Ramos (cell line): Measurements from ENCODE around the gene KANSL3.

Experiments used
- in situ Hi-C: fragments of 300-500 bp; cut with MboI; formaldehyde crosslinking; loops from one replicate; pipeline ENCODE4 v1.14.3; 2022; ENCODE audit warnings: low sequenced_read_pairs; ENCODE audit not compliant: unreplicated experiment

The KANSL3 gene

GRCh38 chr2:96616535-96616934 lies 21.6 kb downstream of the KANSL3 start:
- in situ Hi-C loops = no loop called here

- in situ Hi-C loops = no loop called here
These were observed 22.0 kb downstream of the KANSL3 start for GRCh38 chr2:96616128-96616527.

DNA sequence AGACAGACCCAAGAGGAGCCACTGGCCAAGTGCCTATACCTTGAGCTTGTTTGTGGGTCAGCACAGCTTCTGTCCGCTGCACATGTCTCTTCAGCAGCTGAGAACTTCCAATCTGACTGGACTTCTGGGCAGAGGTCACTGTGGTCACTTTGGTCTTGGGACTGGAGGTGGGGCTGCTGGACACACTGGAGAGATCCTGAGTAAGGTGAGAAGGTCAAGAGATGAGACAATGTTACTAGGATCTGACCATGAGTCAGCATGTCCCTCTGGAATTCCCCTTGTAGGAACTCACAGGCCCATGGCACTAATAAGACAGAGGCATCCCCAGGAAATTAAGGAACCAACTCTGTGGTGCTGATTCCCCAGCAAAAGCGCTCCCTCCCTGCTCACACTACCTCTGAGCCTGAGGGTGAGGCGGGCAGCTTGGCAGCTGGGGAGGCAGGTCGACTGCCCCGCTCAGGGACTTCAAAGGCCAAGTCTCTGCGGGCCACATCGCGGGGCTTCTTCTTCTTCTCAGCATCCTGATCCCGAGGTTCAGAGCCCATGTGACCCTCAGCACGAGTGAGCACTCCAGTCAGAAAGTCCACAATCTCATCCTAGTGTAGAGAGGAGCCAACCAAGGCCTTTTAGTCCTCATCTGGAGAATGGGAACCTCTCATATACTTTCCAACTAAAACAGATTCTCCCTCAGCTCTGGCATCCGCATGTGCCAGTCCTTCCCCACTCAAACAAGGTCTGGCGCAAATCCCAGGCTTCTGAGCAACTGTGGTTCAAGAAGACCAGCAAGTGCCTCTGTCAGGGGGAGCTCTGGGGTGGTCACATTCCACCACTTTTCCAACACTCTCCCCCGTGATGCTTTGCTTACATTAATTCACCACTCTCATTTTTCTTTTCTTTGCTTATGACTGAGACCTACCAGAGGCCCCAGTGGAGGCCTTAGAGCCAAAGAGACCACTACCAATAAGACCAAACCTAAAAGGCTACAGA lies 29.4 kb downstream of the KANSL3 start:
- in situ Hi-C loops = no loop called here

- in situ Hi-C loops = no loop called here
These were observed 34.0 kb downstream of the KANSL3 start for GRCh38 chr2:96604104-96604503.

GRCh38 chr2:96602330-96602823 lies 35.7 kb downstream of the KANSL3 start:
- in situ Hi-C loops = no loop called here

DNA sequence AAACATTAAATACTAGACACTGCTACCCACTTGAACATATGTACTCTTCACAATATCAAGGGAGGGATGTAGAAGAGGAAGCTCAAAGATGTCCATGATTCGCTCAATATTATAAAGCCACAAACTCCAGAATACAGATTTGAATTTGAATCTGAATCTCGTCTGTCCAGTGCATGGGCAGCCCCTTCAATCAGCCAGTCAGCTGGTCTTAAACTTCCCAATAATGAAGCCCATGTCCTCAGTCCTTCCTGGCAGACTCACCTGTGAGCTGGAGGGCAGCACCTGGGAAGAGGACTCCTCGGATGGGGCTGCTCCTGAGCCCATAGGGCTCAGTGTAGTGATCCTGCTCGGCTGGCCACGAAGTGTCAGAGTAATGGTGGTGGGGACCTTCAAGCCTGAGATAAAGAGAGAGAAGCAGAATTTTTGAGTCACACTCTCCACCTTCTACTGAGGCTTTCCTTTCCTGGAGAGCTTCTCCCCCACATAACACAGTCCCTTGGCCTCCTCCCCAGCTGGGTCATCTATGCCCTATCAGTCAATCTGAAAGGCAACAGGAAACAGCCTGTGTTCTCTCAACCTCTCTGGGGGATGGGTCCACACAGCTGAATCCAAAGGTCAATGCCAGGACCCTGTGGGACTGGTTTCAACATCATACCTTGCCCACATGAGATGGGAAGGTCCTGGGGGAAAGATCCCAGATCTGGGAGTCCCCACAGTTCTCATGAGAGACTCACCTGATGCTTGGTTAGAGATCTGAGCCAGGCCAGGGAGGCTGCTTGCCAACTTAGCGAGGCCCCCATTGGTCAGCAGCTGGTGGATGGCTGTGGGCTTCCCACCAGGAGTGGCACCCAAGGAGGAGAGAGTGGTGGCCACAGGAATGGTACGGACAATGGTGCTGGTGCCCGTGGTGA lies 36.5 kb downstream of the KANSL3 start:
- in situ Hi-C loops = no loop called here

- in situ Hi-C loops = no loop called here
These were observed 38.2 kb downstream of the KANSL3 start for GRCh38 chr2:96599941-96600340.

- in situ Hi-C loops = no loop called here
These were observed 41.5 kb downstream of the KANSL3 start for GRCh38 chr2:96596596-96596995.

- in situ Hi-C loops = no loop called here
These were observed 43.4 kb downstream of the KANSL3 start for GRCh38 chr2:96594691-96595152.

DNA sequence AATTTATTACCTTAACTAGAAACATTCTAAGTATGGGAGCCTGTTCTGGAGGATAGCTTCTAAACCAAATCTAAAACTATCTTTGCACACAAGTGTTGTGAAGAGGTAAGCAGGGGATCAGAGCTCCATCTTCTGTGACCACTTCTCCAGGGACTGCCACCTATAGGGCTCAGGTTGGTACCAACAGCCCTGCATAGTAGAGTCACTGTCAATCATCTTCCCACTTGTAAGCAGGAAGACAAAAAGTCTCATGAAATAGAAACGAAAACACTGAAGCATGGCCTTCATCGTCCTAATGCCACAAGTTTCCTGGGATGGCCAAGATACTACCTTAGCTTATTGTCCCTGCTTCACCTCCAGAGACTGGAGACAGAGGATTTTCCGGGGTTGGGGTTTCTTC lies 43.8 kb downstream of the KANSL3 start:
- in situ Hi-C loops = no loop called here

DNA sequence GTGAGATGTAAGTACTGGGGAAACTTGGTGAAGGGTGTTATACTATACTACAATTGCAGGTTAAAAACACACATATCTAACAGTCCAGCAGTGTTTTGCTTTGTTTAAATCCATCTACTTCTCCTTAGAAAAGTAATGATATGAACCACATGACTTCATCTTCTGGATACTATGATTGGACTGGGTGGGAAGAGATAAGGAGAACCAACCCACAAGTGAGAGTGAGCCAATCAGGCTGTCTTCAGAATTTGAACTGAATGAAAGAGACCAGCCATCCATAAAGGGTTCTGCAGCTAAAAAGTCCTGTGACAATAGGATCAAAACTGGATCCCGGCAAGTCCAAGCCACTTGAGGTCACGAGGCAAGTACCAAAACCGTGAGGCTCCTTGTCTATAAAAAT lies 46.6 kb downstream of the KANSL3 start:
- in situ Hi-C loops = no loop called here

DNA sequence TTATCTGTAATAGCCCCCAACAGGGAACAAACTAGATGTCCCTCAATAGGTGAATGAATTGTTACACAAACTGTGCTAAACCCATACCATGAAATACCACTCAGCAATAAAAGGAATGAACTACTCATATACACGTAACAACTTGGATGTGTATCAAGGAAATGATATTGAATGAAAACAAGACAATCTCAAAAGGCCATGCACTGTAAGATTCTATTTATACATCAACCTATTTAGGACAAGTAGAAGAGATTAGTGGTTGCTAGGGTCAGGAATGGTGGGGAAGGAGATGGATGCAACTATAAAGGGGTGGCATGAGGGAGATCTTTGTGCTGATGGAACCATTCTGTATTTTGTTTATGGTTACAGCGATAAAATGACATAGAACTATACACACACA lies 47.1 kb downstream of the KANSL3 start:
- in situ Hi-C loops = no loop called here

DNA sequence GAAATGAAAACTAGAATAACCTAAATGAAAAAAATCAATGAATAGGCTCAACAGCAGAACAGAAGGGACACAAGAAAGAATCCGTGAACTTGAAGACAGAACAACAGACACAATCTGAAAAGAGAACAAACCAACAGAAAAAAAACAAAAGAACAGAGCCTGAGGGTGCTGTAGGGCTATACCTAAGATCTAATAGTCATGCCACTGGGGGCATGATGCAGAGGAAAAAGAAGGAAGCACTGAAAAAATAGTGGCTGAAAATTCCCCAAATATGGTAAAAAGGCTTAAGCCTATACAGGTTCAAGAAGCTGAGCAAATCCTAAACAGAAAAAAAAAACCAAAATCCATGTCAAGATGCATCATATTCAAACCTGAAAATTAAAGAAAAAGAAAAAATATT lies 50.3 kb downstream of the KANSL3 start:
- in situ Hi-C loops = no loop called here

DNA sequence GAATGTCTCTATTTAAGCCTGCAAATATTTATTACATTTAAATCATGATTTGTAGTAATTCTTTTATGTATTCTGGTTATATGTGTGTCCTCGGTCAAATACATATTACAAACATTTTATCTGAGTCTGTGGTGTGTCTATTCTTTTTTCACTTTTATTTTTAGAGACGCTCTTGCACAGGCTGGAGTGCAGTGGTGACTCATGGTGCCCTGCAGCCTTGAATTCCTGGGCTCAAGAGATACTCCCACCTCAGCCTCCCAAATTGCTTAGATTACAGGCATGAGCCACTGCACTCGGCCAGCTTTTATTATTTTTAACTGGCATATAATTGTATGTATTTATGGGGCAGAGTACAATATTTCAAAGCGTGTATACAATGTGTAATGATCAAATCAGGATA lies 54.1 kb downstream of the KANSL3 start:
- in situ Hi-C loops = no loop called here

- in situ Hi-C loops = no loop called here
These were observed 57.3 kb downstream of the KANSL3 start for GRCh38 chr2:96580771-96581170.

DNA sequence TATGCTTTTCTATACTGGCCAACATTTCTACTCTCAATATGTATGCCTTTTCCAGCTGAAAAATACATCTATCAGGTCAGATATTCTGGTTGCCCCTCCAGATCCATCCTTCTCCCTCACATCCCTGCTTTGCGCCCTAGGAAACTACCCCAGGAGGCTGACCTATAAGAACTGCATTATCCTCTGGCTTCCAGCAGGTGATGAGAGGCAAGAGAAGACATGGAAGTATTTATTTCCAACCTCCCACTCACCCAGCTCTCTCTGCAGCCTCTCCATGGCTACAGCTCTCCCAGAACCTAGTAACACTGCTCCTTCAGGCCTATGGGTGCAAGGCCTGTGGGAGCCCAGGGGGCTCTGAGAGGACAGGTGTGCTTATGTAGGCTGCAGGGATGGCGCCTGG lies 58.7 kb downstream of the KANSL3 start:
- in situ Hi-C loops = no loop called here

- in situ Hi-C loops = no loop called here
These were observed 59.4 kb downstream of the KANSL3 start for GRCh38 chr2:96578731-96579130.

- in situ Hi-C loops = no loop called here
These were observed 60.6 kb downstream of the KANSL3 start for GRCh38 chr2:96577501-96577900.

GRCh38 chr2:96575785-96576456 lies 62.2 kb downstream of the KANSL3 start:
- in situ Hi-C loops = no loop called here

DNA sequence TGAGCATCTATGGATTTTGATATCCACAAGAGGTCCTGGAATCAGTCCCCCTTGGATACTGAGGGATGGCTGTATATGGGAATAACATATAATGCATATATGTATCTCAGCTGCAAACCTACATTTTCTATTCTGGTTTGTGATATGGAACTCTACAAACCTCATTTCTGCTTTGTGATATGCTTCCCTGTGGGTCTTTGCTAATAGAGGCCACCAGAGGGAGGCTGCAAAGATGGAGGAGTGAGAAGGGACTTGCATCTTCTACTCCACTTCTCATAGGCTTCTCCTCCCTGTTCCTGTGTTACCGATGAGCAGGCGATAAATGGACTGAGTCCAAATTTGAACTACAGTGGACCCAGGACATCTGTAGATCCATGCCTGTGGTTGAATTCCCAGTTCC lies 63.7 kb downstream of the KANSL3 start:
- in situ Hi-C loops = no loop called here
